IMR-90 (cell line): ENCODE measurements around the gene STX18. TPM values are rescaled to one million over a fixed set of nuclear protein-coding genes. Genes with fewer than 3 reads are reported as not detected.
A peak's percentile ranks its signal among the peaks of the same experiment; 100 is the strongest.
"Not testable (repeated sequence)": the region's sequence is repeated elsewhere in the genome, so short reads cannot be mapped to it uniquely, and the experiment has no call there.

Experiments used
- ATAC-seq: fragments of 200-7000 bp; cut with Tn5 transposase; 2 replicates; pipeline ENCODE4 v1.9.1; 2020; ENCODE audit warnings: low read depth, mild to moderate bottlenecking, moderate library complexity
- BruUV-seq: library from RNA; stranded (reverse); fragments of 400-500 nt; replicated peaks from 2 replicates; lab custom pipeline; 2021; lab: Mats Ljungman, UMichigan
- CTCF ChIA-PET: fragments of 300-600 bp; formaldehyde crosslinking; extraction: SDS; loops from one replicate; lab custom pipeline; 2021; ENCODE audit warnings: antibody characterized with exemption; lab: Yijun Ruan, JAX
- POLR2A ChIA-PET: fragments of 300-600 bp; sonication (Branson Sonifier 250); formaldehyde crosslinking; loops from one replicate; lab custom pipeline; 2022; ENCODE audit warnings: antibody characterized with exemption; ENCODE audit not compliant: unreplicated experiment; lab: Charles Lee
- DNase-seq: peaks from one replicate; pipeline ENCODE4 v3.0.0; 2013
- H2AFZ ChIP-seq: replicated peaks from 2 replicates; pipeline ENCODE3; 2013; ENCODE audit warnings: low read length, mild to moderate bottlenecking; ENCODE audit not compliant: poor library complexity
- H2AK5ac ChIP-seq: 2 replicates; pipeline ENCODE4 v1.6.1; 2013; ENCODE audit warnings: low read depth, low read length, inconsistent platforms
- H2AK9ac ChIP-seq: replicated peaks from 2 replicates; pipeline ENCODE3; 2013; ENCODE audit warnings: mild to moderate bottlenecking, low read depth, low read length, moderate library complexity; ENCODE audit not compliant: poor library complexity
- H2BK120ac ChIP-seq: 2 replicates; pipeline ENCODE4 v1.6.1; 2013; ENCODE audit warnings: low read depth, low read length, inconsistent platforms
- H2BK15ac ChIP-seq: 3 replicates; pipeline ENCODE4 v1.6.1; 2013; ENCODE audit warnings: low read depth, low read length, inconsistent platforms
- H2BK20ac ChIP-seq: 2 replicates; pipeline ENCODE4 v1.6.1; 2013; ENCODE audit warnings: low read depth, mild to moderate bottlenecking, inconsistent platforms, low read length, moderate library complexity
- H2BK5ac ChIP-seq: 2 replicates; pipeline ENCODE4 v1.6.1; 2013; ENCODE audit warnings: mild to moderate bottlenecking, low read depth, low read length, inconsistent platforms; ENCODE audit not compliant: poor library complexity, severe bottlenecking
- H3K14ac ChIP-seq: replicated peaks from 2 replicates; pipeline ENCODE4 v1.6.1; 2013; ENCODE audit warnings: low read depth, low read length, inconsistent platforms
- H3K18ac ChIP-seq: 2 replicates; pipeline ENCODE4 v1.6.1; 2013; ENCODE audit warnings: low read depth, low read length, control low read depth
- H3K23ac ChIP-seq: 2 replicates; pipeline ENCODE4 v1.6.1; 2013; ENCODE audit warnings: low read depth, low read length, inconsistent platforms
- H3K27ac ChIP-seq: 2 replicates; pipeline ENCODE4 v1.5.1; 2013; ENCODE audit warnings: mild to moderate bottlenecking, control low read depth, low read length; ENCODE audit not compliant: insufficient read depth
- H3K27me3 ChIP-seq: 2 replicates; pipeline ENCODE4 v1.6.1; 2013; ENCODE audit warnings: low read length; ENCODE audit not compliant: control insufficient read depth, insufficient read depth
- H3K36me3 ChIP-seq: 2 replicates; pipeline ENCODE4 v1.6.1; 2013; ENCODE audit warnings: low read length, mixed read lengths; ENCODE audit not compliant: control insufficient read depth, insufficient read depth
- H3K4ac ChIP-seq: 2 replicates; pipeline ENCODE4 v1.6.1; 2013; ENCODE audit warnings: low read depth, low read length, inconsistent platforms
- H3K4me1 ChIP-seq: 2 replicates; pipeline ENCODE4 v1.6.1; 2013; ENCODE audit warnings: low read length, mixed read lengths; ENCODE audit not compliant: control insufficient read depth, insufficient read depth
- H3K4me2 ChIP-seq: 2 replicates; pipeline ENCODE4 v1.6.1; 2013; ENCODE audit warnings: low read depth, mild to moderate bottlenecking, control low read depth, low read length, moderate library complexity
- H3K4me3 ChIP-seq: 2 replicates; pipeline ENCODE4 v1.5.1; 2013; ENCODE audit warnings: low read depth, mild to moderate bottlenecking, control low read depth, low read length, moderate library complexity; ENCODE audit not compliant: insufficient read depth
- H3K56ac ChIP-seq: 2 replicates; pipeline ENCODE4 v1.6.1; 2013; ENCODE audit warnings: low read length, inconsistent platforms; ENCODE audit not compliant: insufficient read depth; ENCODE audit errors: extremely low read depth
- H3K79me1 ChIP-seq, 2 experiments: 2 replicates each; pipeline ENCODE4 v1.6.1; 2013; ENCODE audit warnings: low read length in 2 of 2, inconsistent platforms in 1 of 2, low read depth in 1 of 2
- H3K9ac ChIP-seq: 2 replicates; pipeline ENCODE4 v1.6.1; 2013; ENCODE audit warnings: low read depth, low read length, control low read depth
- H3K9me1 ChIP-seq: 2 replicates; pipeline ENCODE4 v1.6.1; 2013; ENCODE audit warnings: low read length, inconsistent platforms; ENCODE audit not compliant: insufficient read depth
- H3K9me3 ChIP-seq: 2 replicates; pipeline ENCODE4 v1.6.1; 2013; ENCODE audit warnings: low read length; ENCODE audit not compliant: control insufficient read depth, insufficient read depth
- H4K20me1 ChIP-seq: 2 replicates; pipeline ENCODE4 v1.6.1; 2013; ENCODE audit warnings: low read length, inconsistent platforms; ENCODE audit not compliant: insufficient read depth
- H4K5ac ChIP-seq: 2 replicates; pipeline ENCODE4 v1.6.1; 2013; ENCODE audit warnings: mild to moderate bottlenecking, low read depth, low read length, control low read depth
- H4K8ac ChIP-seq, 2 experiments: 2 replicates each; pipeline ENCODE4 v1.6.1; 2013; ENCODE audit warnings: low read depth in 2 of 2, low read length in 2 of 2, control low read depth in 1 of 2, inconsistent platforms in 1 of 2
- H4K91ac ChIP-seq: 2 replicates; pipeline ENCODE4 v1.6.1; 2013; ENCODE audit warnings: low read depth, low read length, inconsistent platforms; ENCODE audit not compliant: insufficient read depth
- BHLHE40 ChIP-seq: fragments of 150-350 bp; IDR thresholded peaks from 2 replicates; pipeline ENCODE4 v1.6.1; 2016; ENCODE audit warnings: mild to moderate bottlenecking, low read depth, low read length
- CEBPB ChIP-seq: IDR thresholded peaks from 2 replicates; pipeline ENCODE4 v1.6.1; 2012; ENCODE audit warnings: low read depth, low read length, improper control_type of control experiment
- FOS ChIP-seq: fragments of 150-350 bp; IDR thresholded peaks from 2 replicates; pipeline ENCODE4 v1.6.1; 2016; ENCODE audit warnings: low read depth, low read length
- MXI1 ChIP-seq: IDR thresholded peaks from 2 replicates; pipeline ENCODE4 v1.6.1; 2012; ENCODE audit warnings: low read depth, mild to moderate bottlenecking, low read length, moderate library complexity, borderline replicate concordance
- POLR2A ChIP-seq: IDR thresholded peaks from 2 replicates; pipeline ENCODE4 v1.6.1; 2012; ENCODE audit warnings: mild to moderate bottlenecking, low read depth, low read length
- RCOR1 ChIP-seq: IDR thresholded peaks from 2 replicates; pipeline ENCODE4 v1.6.1; 2012; ENCODE audit warnings: mild to moderate bottlenecking, low read length, improper control_type of control experiment; ENCODE audit not compliant: insufficient replicate concordance
- RFX5 ChIP-seq: IDR thresholded peaks from 2 replicates; pipeline ENCODE4 v1.8.0; 2012; ENCODE audit warnings: low read depth, mild to moderate bottlenecking, low read length, moderate library complexity
- WGBS, 2 experiments: methylation state at CpG; one replicate each; pipeline versions ENCODE4 v1.1.5 to v1.1.7; 2013; ENCODE audit warnings: missing lambda C conversion rate in 2 of 2; ENCODE audit not compliant: insufficient read length in 1 of 2; ENCODE audit errors: extremely low coverage in 2 of 2; 5-methylcytosine and 5-hydroxymethylcytosine counted together
- dilution Hi-C: fragments of 300-500 bp; cut with HindIII; formaldehyde crosslinking; loops from one replicate; pipeline ENCODE4 v1.14.3; 2018; ENCODE audit warnings: low sequenced_read_pairs; ENCODE audit not compliant: unreplicated experiment
- in situ Hi-C: fragments of 300-500 bp; cut with MboI; formaldehyde crosslinking; loops from 3 replicates; pipeline ENCODE4 v1.14.3; 2019; ENCODE audit warnings: low sequenced_read_pairs, inconsistent platforms, mixed read lengths
- intact Hi-C: fragments of 100-400 bp; cut with micrococcal nuclease; formaldehyde crosslinking; loops from 2 replicates; pipeline ENCODE4 v1.10.0; 2022
- polyA plus RNA-seq, 3 experiments: library from polyadenylated mRNA; depleted of rRNA; stranded (reverse); fragments of >200 nt; gene quantifications; 2 replicates each; pipeline ENCODE4 v1.2.3, GENCODE V29; 2012; ENCODE audit warnings: low replicate concordance in 1 of 3
- total RNA-seq: library from RNA; depleted of rRNA; stranded (reverse); fragments of >200 nt; gene quantifications from 2 replicates; pipeline ENCODE4 v1.2.3, GENCODE V29; 2012
- TF ChIP-seq, protein P1 (sequence below): conservative IDR thresholded peaks from 2 replicates; pipeline ENCODE4 v1.5.1; 2012; ENCODE audit warnings: mild to moderate bottlenecking, low read depth, low read length, improper control_type of control experiment

STX18 gene
- total and polyA plus RNA-seq, 2 of the 4 experiments (the other 2 are of a cell fraction): 20.1 to 23.4 TPM

GRCh38 chr4:4572821-4573220 is 31.0 kb upstream of the STX18 start:
- H3K4me1 ChIP-seq: peaks cover 4% of the 10 kb centered on the region; the same call in 1 of the 2 replicates
- H3K36me3 ChIP-seq: no peaks in the 10 kb centered on the region
- BruUV-seq: no TSS peak
- no peak overlapping the region for H2BK120ac ChIP-seq
- no peak overlapping the region for H2BK20ac ChIP-seq
- H2BK15ac ChIP-seq: no peak overlapping the region
- H4K20me1 ChIP-seq: no peaks in the 10 kb centered on the region
- DNase-seq (peak; percentile 47), ATAC-seq (no peak)
- no peak overlapping the region for H3K4me3 ChIP-seq
- no peak overlapping the region for H2BK5ac ChIP-seq
- no peak overlapping the region for H4K91ac ChIP-seq
- no peak overlapping the region for H3K56ac ChIP-seq
- peaks cover 0 to 6% of the 10 kb centered on the region in 2 experiments; a peak in 2 of 4 replicates for H3K79me1 ChIP-seq
- dilution Hi-C loops: no loop called here
- no peak overlapping the region for H3K27ac ChIP-seq
- no peak overlapping the region for H4K5ac ChIP-seq
- H3K4me2 ChIP-seq: no peak overlapping the region
- ChIA-PET CTCF (interaction anchor here (0.9 to 1.3 kb wide), 2 partner anchors 40 to 92 kb away, joined by 3 read pairs; no protein-coding TSS in a partner anchor), POLR2A (no interaction called here)
- H2AFZ ChIP-seq: no peak overlapping the region
- WGBS, 2 experiments: 40% methylated on average over 1 of the region's 2 CpGs; no CpG with 5 or more reads in 1 of the 2 experiments
- H3K27me3 ChIP-seq: no peaks in the 10 kb centered on the region
- no peak overlapping the region for H3K9ac ChIP-seq
- no peak overlapping the region for H2AK5ac ChIP-seq
- no peak overlapping the region for H3K14ac ChIP-seq
- H3K4ac ChIP-seq: no peak overlapping the region
- no peak overlapping the region for H3K18ac ChIP-seq
- in situ Hi-C loops: no loop called here
- intact Hi-C loops: no loop called here
- no peaks in the 10 kb centered on the region for H3K9me3 ChIP-seq
- H3K9me1 ChIP-seq: peaks cover 10% of the 10 kb centered on the region
- H4K8ac ChIP-seq: no peak overlapping the region
- TF ChIP-seq, protein P1, sequence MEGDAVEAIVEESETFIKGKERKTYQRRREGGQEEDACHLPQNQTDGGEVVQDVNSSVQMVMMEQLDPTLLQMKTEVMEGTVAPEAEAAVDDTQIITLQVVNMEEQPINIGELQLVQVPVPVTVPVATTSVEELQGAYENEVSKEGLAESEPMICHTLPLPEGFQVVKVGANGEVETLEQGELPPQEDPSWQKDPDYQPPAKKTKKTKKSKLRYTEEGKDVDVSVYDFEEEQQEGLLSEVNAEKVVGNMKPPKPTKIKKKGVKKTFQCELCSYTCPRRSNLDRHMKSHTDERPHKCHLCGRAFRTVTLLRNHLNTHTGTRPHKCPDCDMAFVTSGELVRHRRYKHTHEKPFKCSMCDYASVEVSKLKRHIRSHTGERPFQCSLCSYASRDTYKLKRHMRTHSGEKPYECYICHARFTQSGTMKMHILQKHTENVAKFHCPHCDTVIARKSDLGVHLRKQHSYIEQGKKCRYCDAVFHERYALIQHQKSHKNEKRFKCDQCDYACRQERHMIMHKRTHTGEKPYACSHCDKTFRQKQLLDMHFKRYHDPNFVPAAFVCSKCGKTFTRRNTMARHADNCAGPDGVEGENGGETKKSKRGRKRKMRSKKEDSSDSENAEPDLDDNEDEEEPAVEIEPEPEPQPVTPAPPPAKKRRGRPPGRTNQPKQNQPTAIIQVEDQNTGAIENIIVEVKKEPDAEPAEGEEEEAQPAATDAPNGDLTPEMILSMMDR: no peak
- no peak for TF ChIP-seq MXI1
- no peak for TF ChIP-seq BHLHE40
- no peak for TF ChIP-seq POLR2A
- no peak for TF ChIP-seq RFX5
- TF ChIP-seq CEBPB: 0 out of 2 replicates have a peak, but pooled peaks have one; percentile 3
- no peak for TF ChIP-seq RCOR1
- TF ChIP-seq FOS: no peak
- H3K23ac ChIP-seq: no peak overlapping the region
- H2AK9ac ChIP-seq: no peak overlapping the region

DNA sequence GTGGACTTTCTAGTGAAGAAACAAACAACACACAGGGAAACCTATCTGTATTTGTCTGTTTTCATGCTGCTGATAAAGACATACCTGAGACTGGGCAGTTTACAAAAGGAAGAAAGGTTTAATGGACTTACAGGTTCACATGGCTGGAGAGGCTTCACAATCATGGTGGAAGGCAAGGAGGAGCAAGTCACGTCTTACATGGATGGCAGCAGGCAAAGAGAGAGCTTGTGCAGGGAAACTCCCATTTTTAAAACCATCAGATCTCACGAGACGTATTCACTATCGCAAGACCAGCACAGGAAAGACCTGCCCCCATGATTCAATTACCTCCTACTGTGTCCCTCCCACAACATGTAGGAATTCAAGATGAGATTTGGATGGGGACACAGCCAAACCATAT is 28.0 kb upstream of the STX18 start:
- H3K4me3 ChIP-seq, H3K9me1 ChIP-seq, H4K5ac ChIP-seq, in situ Hi-C loops, H2AK9ac ChIP-seq, H3K14ac ChIP-seq, H3K4ac ChIP-seq, DNase-seq, H3K4me1 ChIP-seq, H2BK5ac ChIP-seq, H3K9ac ChIP-seq, H2AFZ ChIP-seq, H3K79me1 ChIP-seq, H3K9me3 ChIP-seq, H3K56ac ChIP-seq, H2BK20ac ChIP-seq, dilution Hi-C loops, H3K27me3 ChIP-seq, H2AK5ac ChIP-seq, H2BK120ac ChIP-seq, H4K91ac ChIP-seq, H3K18ac ChIP-seq, H3K23ac ChIP-seq, intact Hi-C loops, CTCF ChIA-PET, H3K4me2 ChIP-seq, H2BK15ac ChIP-seq, H3K27ac ChIP-seq, H4K20me1 ChIP-seq, H4K8ac ChIP-seq, POLR2A ChIA-PET, ATAC-seq, H3K36me3 ChIP-seq, BruUV-seq: not testable (repeated sequence)
- WGBS, 2 experiments: no CpG with 5 or more reads among the region's 4 CpGs
